ENCODE results near the gene D2HGDH. TPM values are rescaled to one million over a fixed set of nuclear protein-coding genes. Genes with fewer than 3 reads are reported as not detected.
"Not testable (repeated sequence)": the region's sequence is repeated elsewhere in the genome, so short reads cannot be mapped to it uniquely, and the experiment has no call there.

Gene D2HGDH
- total RNA-seq, 4 donors from 2014 or later = 12.5 to 21.8 (median 13.3) TPM

- H3K27ac ChIP-seq = no peak overlapping the region
- TF ChIP-seq EP300 (IDR thresholded peaks at IDR 0.05) = no peak
- no peak for TF ChIP-seq POLR2AphosphoS5 (IDR thresholded peaks at IDR 0.05)
- TF ChIP-seq, protein P1, sequence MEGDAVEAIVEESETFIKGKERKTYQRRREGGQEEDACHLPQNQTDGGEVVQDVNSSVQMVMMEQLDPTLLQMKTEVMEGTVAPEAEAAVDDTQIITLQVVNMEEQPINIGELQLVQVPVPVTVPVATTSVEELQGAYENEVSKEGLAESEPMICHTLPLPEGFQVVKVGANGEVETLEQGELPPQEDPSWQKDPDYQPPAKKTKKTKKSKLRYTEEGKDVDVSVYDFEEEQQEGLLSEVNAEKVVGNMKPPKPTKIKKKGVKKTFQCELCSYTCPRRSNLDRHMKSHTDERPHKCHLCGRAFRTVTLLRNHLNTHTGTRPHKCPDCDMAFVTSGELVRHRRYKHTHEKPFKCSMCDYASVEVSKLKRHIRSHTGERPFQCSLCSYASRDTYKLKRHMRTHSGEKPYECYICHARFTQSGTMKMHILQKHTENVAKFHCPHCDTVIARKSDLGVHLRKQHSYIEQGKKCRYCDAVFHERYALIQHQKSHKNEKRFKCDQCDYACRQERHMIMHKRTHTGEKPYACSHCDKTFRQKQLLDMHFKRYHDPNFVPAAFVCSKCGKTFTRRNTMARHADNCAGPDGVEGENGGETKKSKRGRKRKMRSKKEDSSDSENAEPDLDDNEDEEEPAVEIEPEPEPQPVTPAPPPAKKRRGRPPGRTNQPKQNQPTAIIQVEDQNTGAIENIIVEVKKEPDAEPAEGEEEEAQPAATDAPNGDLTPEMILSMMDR (IDR thresholded peaks at IDR 0.05) = no peak
- no peak for TF ChIP-seq POLR2A (IDR thresholded peaks at IDR 0.05)
- no peaks in the 10 kb centered on the region for H3K4me1 ChIP-seq
- H3K4me3 ChIP-seq = no peak overlapping the region
- no CpG with 5 or more reads among the region's 21 CpGs for WGBS, 2 donors (ENCODE audit: low coverage in 1 of 2)
- peaks cover 52% of the 10 kb centered on the region for H3K27me3 ChIP-seq
- no peaks in the 10 kb centered on the region for H3K36me3 ChIP-seq
- H3K9me3 ChIP-seq = peaks cover 0 to 8% (median 0%) of the 10 kb centered on the region in 3 donors
- ATAC-seq = no peak
Measured at GRCh38 chr2:241777686-241778627, 43.5 kb downstream of the D2HGDH start.

- 79 to 90% methylated on average over 5 of the region's 5 CpGs for WGBS, 2 donors (ENCODE audit: low coverage in 1 of 2)
- Histone ChIP-seq H3K9me3 (peaks cover 0 to 8% (median 0%) of the 10 kb centered on the region in 3 donors), H3K4me1 (no peaks in the 10 kb centered on the region), H3K27ac (no peak overlapping the region), H3K27me3 (peaks cover 21% of the 10 kb centered on the region), H3K36me3 (no peaks in the 10 kb centered on the region), H3K4me3 (no peak overlapping the region)
- ATAC-seq = no peak
- no peak for TF ChIP-seq POLR2A (IDR thresholded peaks at IDR 0.05)
- no peak for TF ChIP-seq POLR2AphosphoS5 (IDR thresholded peaks at IDR 0.05)
- no peak for TF ChIP-seq EP300 (IDR thresholded peaks at IDR 0.05)
- TF ChIP-seq, protein P1 (IDR thresholded peaks at IDR 0.05) = no peak
Measured at GRCh38 chr2:241780939-241781569, 46.6 kb downstream of the D2HGDH start.

DNA sequence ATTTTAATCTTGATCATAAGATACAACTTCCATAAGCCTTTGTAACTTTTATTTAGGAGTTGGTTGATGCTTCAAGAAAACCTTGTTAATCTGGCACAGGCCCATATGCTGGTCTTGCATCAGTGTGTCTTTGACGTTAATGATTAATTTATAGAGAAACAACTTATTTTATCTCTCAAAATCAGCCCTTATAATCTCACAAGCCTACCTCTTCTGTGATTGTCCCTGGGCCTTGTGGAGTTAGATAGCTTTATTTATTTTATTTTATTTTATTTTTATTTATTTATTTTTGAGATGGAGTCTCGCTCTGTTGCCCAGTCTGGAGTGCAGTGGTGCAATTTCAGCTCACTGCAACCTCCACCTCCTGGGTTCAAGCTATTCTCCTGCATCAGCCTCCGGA lies 47.6 kb downstream of the D2HGDH start:
- H3K4me1 ChIP-seq, H3K9me3 ChIP-seq, H3K27ac ChIP-seq, ATAC-seq, H3K4me3 ChIP-seq, H3K36me3 ChIP-seq: not testable (repeated sequence)
- peaks cover 11% of the 10 kb centered on the region for H3K27me3 ChIP-seq
- WGBS, 2 donors (ENCODE audit: low coverage in 1 of 2) = 93% methylated on average over 2 to 3 of the region's 3 CpGs

DNA sequence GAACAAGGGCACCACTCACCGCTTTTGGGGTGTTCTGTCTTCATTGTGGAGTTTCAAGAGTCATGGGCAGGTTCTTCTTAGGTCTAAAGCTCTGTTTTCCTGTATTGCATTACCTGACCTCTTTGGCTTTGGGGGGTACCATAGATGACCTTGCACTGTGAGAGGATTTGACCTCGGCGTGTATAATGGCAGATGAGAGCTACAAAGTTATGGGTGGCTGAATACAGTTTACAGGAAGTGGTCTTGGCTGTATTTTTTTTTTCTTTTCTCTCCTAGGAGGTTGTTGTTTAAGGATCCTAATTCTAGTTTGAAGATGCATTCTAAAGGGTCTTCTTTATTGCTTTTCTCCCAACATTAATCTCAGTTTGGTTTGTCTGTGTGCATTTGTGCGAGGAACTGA lies 53.7 kb downstream of the D2HGDH start:
- ATAC-seq = no peak
- Histone ChIP-seq H3K9me3 (no peaks in the 10 kb centered on the region), H3K4me3 (no peak overlapping the region), H3K4me1 (no peaks in the 10 kb centered on the region), H3K27ac (no peak overlapping the region), H3K27me3 (no peaks in the 10 kb centered on the region), H3K36me3 (no peaks in the 10 kb centered on the region)
- 78 to 91% methylated on average over 3 to 4 of the region's 4 CpGs for WGBS, 2 donors (ENCODE audit: low coverage in 1 of 2)
- TF ChIP-seq POLR2AphosphoS5 (IDR thresholded peaks at IDR 0.05) (no peak), EP300 (IDR thresholded peaks at IDR 0.05) (no peak), POLR2A (IDR thresholded peaks at IDR 0.05) (no peak)
- TF ChIP-seq, protein P1 (IDR thresholded peaks at IDR 0.05) = no peak

DNA sequence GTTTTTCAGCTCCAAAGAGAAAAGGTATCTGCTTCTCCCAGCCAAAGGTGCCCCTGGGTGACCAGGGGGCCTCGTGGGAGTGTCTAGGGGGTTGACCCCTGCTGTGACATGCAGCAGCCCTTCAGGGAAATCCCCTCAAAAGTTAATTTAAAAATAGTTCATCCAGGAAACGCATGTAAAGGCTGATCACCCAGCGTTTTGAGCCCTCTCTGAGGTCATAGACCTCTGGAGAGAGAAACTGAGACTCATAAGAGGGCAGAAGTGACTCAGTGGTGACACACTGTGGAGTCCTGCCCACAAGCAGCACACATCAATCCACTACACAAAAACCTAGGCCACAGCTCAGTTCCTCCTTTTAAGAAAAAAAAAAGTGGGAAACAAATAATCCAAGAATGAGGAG lies 54.1 kb downstream of the D2HGDH start:
- 44 to 70% methylated on average over 2 to 3 of the region's 3 CpGs for WGBS, 2 donors (ENCODE audit: low coverage in 1 of 2)
- no peaks in the 10 kb centered on the region for H3K36me3 ChIP-seq
- ATAC-seq = no peak
- H3K4me1 ChIP-seq = no peaks in the 10 kb centered on the region
- H3K4me3 ChIP-seq = no peak overlapping the region
- TF ChIP-seq, protein P1 (IDR thresholded peaks at IDR 0.05) = no peak
- TF ChIP-seq POLR2A (IDR thresholded peaks at IDR 0.05) = no peak
- no peak for TF ChIP-seq EP300 (IDR thresholded peaks at IDR 0.05)
- no peak for TF ChIP-seq POLR2AphosphoS5 (IDR thresholded peaks at IDR 0.05)
- H3K27ac ChIP-seq = no peak overlapping the region
- no peaks in the 10 kb centered on the region for H3K9me3 ChIP-seq
- H3K27me3 ChIP-seq = no peaks in the 10 kb centered on the region

DNA sequence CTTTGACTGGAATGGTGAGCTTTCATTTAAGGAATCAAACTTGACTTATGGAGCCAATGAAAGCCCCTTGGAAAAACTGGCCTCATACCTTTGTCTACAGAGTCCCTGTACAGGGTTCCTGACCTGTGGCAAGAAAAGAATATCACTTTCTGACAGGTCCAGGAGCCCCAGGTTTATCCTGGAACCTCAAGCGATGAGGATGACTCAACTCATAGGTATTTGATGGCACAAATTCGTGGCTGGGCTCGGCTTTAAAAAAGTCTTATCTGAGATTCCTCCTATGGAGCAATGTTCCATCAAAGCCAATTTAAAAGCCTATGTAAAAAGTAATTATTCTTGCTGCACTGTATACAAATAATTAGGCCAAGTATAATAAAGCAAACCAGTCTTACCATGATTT lies 57.0 kb downstream of the D2HGDH start:
- 33 to 44% methylated on average over 1 to 2 of the region's 3 CpGs for WGBS, 2 donors (ENCODE audit: low coverage in 1 of 2)
- not testable (repeated sequence) for H3K9me3 ChIP-seq, H3K4me3 ChIP-seq, H3K27ac ChIP-seq, H3K4me1 ChIP-seq, H3K27me3 ChIP-seq, H3K36me3 ChIP-seq, ATAC-seq
